GM12878 (cell line): ENCODE data around the gene LAMA4. TPM values are rescaled to one million over a fixed set of nuclear protein-coding genes. Genes with fewer than 3 reads are reported as not detected.
A peak's percentile ranks its signal among the peaks of the same experiment; 100 is the strongest.

Experiments used
- ATAC-seq: fragments of 200-7000 bp; cut with Tn5 transposase; 3 replicates; pipeline ENCODE4 v1.9.1; 2020; ENCODE audit warnings: mild to moderate bottlenecking, moderate library complexity
- BruUV-seq: library from RNA; stranded (reverse); fragments of 400-500 nt; replicated peaks from 2 replicates; lab custom pipeline; 2021; lab: Mats Ljungman, UMichigan
- CTCF ChIA-PET: fragments of 300-600 bp; sonication (Branson Sonifier 250); formaldehyde crosslinking; extraction: SDS; loops from one replicate; lab custom pipeline; 2021; ENCODE audit warnings: inconsistent platforms; lab: Yijun Ruan, JAX
- POLR2A ChIA-PET: fragments of 350-600 bp; formaldehyde crosslinking; extraction: SDS; loops from one replicate; lab custom pipeline; 2021; ENCODE audit warnings: inconsistent platforms; lab: Charles Lee
- RAD21 ChIA-PET: fragments of 300-600 bp; sonication (Branson Sonifier 250); formaldehyde crosslinking; loops from one replicate; lab custom pipeline; 2023; ENCODE audit warnings: antibody characterized with exemption; ENCODE audit not compliant: unreplicated experiment; lab: Charles Lee
- SMC1A ChIA-PET: fragments of 300-600 bp; sonication (Branson Sonifier 250); formaldehyde crosslinking; loops from one replicate; lab custom pipeline; 2023; ENCODE audit not compliant: unreplicated experiment, uncharacterized antibody; lab: Charles Lee
- DNase-seq: peaks from one replicate; pipeline ENCODE4 v3.0.0-alpha.2; 2011; ENCODE audit warnings: low read depth, low spot score
- FAIRE-seq: peaks from 3 replicates; lab custom pipeline; 2011; peaks lifted over from hg19 to GRCh38; lab: Jason Lieb, UNC
- H2AFZ ChIP-seq: 2 replicates; pipeline ENCODE4 v1.6.0; 2011; ENCODE audit warnings: low read depth, low read length, control low read depth; ENCODE audit not compliant: control insufficient read depth
- H3K27ac ChIP-seq: 2 replicates; pipeline ENCODE4 v1.5.1; 2011; ENCODE audit warnings: control low read depth; ENCODE audit not compliant: control insufficient read depth, insufficient read depth
- H3K27me3 ChIP-seq, 2 experiments: replicated peaks in 1 of 2; 2 replicates each; pipeline versions ENCODE4 v1.6.0 to v1.6.1; 2011; ENCODE audit warnings: low read length in 1 of 2; ENCODE audit not compliant: control insufficient read depth in 2 of 2, insufficient read depth in 2 of 2
- H3K36me3 ChIP-seq, 2 experiments: 2 replicates each; pipeline ENCODE4 v1.5.1; 2011; ENCODE audit warnings: low read length in 1 of 2; ENCODE audit not compliant: control insufficient read depth in 2 of 2, insufficient read depth in 2 of 2
- H3K4me1 ChIP-seq: 2 replicates; pipeline ENCODE4 v1.6.1; 2011; ENCODE audit warnings: mild to moderate bottlenecking, low read length, moderate library complexity, mixed read lengths; ENCODE audit not compliant: control insufficient read depth, insufficient read depth
- H3K4me2 ChIP-seq: 2 replicates; pipeline ENCODE4 v1.6.0; 2011; ENCODE audit warnings: control low read depth; ENCODE audit not compliant: control insufficient read depth, insufficient read depth
- H3K4me3 ChIP-seq: fragments of 200-600 bp; sonication (generic); 2 replicates; pipeline ENCODE4 v1.5.1; 2016
- H3K79me2 ChIP-seq: 2 replicates; pipeline ENCODE4 v1.6.0; 2011; ENCODE audit warnings: low read length; ENCODE audit not compliant: control insufficient read depth, insufficient read depth
- H3K9ac ChIP-seq: 2 replicates; pipeline ENCODE4 v1.8.0; 2011; ENCODE audit warnings: low read length, control low read depth, mixed read lengths; ENCODE audit not compliant: control insufficient read depth, insufficient read depth
- H3K9me3 ChIP-seq: replicated peaks from 3 replicates; pipeline ENCODE4 v1.5.1; 2011; ENCODE audit warnings: mild to moderate bottlenecking, low read length; ENCODE audit not compliant: control insufficient read depth, insufficient read depth
- H4K20me1 ChIP-seq: 2 replicates; pipeline ENCODE4 v1.6.0; 2011; ENCODE audit not compliant: control insufficient read depth, insufficient read depth
- BCL11A ChIP-seq: IDR thresholded peaks from 2 replicates; pipeline ENCODE4 v1.6.1; 2011; ENCODE audit warnings: low read depth, low read length
- BCL3 ChIP-seq: IDR thresholded peaks from 2 replicates; pipeline ENCODE4 v1.6.1; 2011; ENCODE audit warnings: borderline replicate concordance, low read depth, mild to moderate bottlenecking, moderate library complexity, low read length; ENCODE audit not compliant: insufficient read depth, poor library complexity, severe bottlenecking
- E2F4 ChIP-seq: IDR thresholded peaks from 2 replicates; pipeline ENCODE4 v1.6.1; 2012; ENCODE audit warnings: low read depth, low read length, improper control_type of control experiment
- IKZF1 ChIP-seq: fragments of 450-650 bp; conservative IDR thresholded peaks from 2 replicates; pipeline ENCODE4 v1.6.1; 2017; ENCODE audit warnings: antibody characterized with exemption, mild to moderate bottlenecking
- MEF2B ChIP-seq: fragments of 450-650 bp; IDR thresholded peaks from 2 replicates; pipeline ENCODE4 v1.6.1; 2018; ENCODE audit warnings: mild to moderate bottlenecking, moderate library complexity; ENCODE audit not compliant: partially characterized antibody, poor library complexity, severe bottlenecking
- POU2F2 ChIP-seq: IDR thresholded peaks from 3 replicates; pipeline ENCODE4 v1.6.1; 2011; ENCODE audit warnings: low read depth, mild to moderate bottlenecking, low read length, borderline replicate concordance
- PRDM15 ChIP-seq: fragments of 450-650 bp; formaldehyde crosslinking; IDR thresholded peaks from 2 replicates; pipeline ENCODE4 v1.4.0; 2020; ENCODE audit warnings: mild to moderate bottlenecking, moderate library complexity
- RELB ChIP-seq: fragments of 450-650 bp; IDR thresholded peaks from 2 replicates; pipeline ENCODE4 v1.6.1; 2017; ENCODE audit warnings: low read depth, mild to moderate bottlenecking, moderate library complexity
- SKIL ChIP-seq: fragments of 450-650 bp; IDR thresholded peaks from 2 replicates; pipeline ENCODE4 v1.6.1; 2017; ENCODE audit warnings: mild to moderate bottlenecking, low read depth, inconsistent platforms; ENCODE audit not compliant: poor library complexity, severe bottlenecking
- SMAD1 ChIP-seq: fragments of 450-650 bp; IDR thresholded peaks from 2 replicates; pipeline ENCODE4 v1.6.1; 2018; ENCODE audit warnings: mild to moderate bottlenecking, low read depth; ENCODE audit not compliant: partially characterized antibody
- WGBS: methylation state at CpG from one replicate; pipeline ENCODE4 v1.1.6; 2016; ENCODE audit warnings: low lambda C conversion rate; ENCODE audit not compliant: insufficient replicate concordance, insufficient coverage; ENCODE audit errors: missing lambda C conversion rate; 5-methylcytosine and 5-hydroxymethylcytosine counted together
- in situ Hi-C: fragments of 300-500 bp; cut with MboI; formaldehyde crosslinking; loops from 9 replicates; pipeline ENCODE4 v1.14.3; 2018; ENCODE audit warnings: mixed read lengths
- intact Hi-C: fragments of 100-400 bp; cut with micrococcal nuclease; formaldehyde crosslinking; loops from one replicate; pipeline ENCODE4 v1.14.2; 2022; ENCODE audit not compliant: unreplicated experiment
- polyA plus RNA-seq, 11 experiments: library from polyadenylated mRNA; depleted of rRNA in 4 of 11; unstranded in 6 of 11; stranded (reverse) in 5 of 11; fragments of >200 nt; fragmentation: Nextera tagmentation in 4 of 11; fragmentation: Illumina TruSeq in 1 of 11; extraction: Ambion mirVana in 4 of 11; extraction: Trizol in 1 of 11; gene quantifications; 1 replicate in 1 of 11; 2 replicates in 10 of 11; pipeline versions ENCODE4 v1.2.1 to v1.2.3, GENCODE V29; 2011 to 2016; ENCODE audit warnings: inconsistent platforms in 2 of 11, missing spikeins in 2 of 11, low read depth in 1 of 11
- total RNA-seq, 4 experiments: library from RNA; depleted of rRNA in 3 of 4; stranded (reverse); fragments of >200 nt in 3 of 4; fragmentation: Illumina TruSeq in 1 of 4; extraction: Trizol in 1 of 4; gene quantifications; 2 replicates each; pipeline versions ENCODE4 v1.2.1 to v1.2.3, GENCODE V29; 2013 to 2021

The LAMA4 gene
- total and polyA plus RNA-seq, 10 of the 15 experiments (the other 5 are each of a cell fraction or from before 2014, with no cell fraction given): 0.11 to 0.21 (median 0.14) TPM; not detected in 7

GRCh38 chr6:112202639-112203341 lies 51.6 kb downstream of the LAMA4 start:
- CTCF ChIA-PET: no interaction called here
- no peak overlapping the region for H3K4me3 ChIP-seq
- H3K79me2 ChIP-seq: no peaks in the 10 kb centered on the region
- no peak overlapping the region for H2AFZ ChIP-seq
- SMC1A ChIA-PET: interaction anchor here (1.5 kb wide), 1 partner anchor 23 kb away, joined by 4 read pairs; no protein-coding TSS in a partner anchor
- H3K36me3 ChIP-seq: no peaks in the 10 kb centered on the region
- H3K27me3 ChIP-seq: 0 out of 4 replicates have a peak, but pooled peaks cover 0 to 3% of the 10 kb centered on the region in 2 experiments
- no TSS peak for BruUV-seq
- H3K4me1 ChIP-seq: no peaks in the 10 kb centered on the region; the same call in 1 of the 2 replicates
- H3K9me3 ChIP-seq: no peaks in the 10 kb centered on the region; the same call in 2 of the 3 replicates
- H3K4me2 ChIP-seq: peak overlapping the region; percentile 33; the same call in 1 of the 2 replicates
- POLR2A ChIA-PET: no interaction called here
- no peaks in the 10 kb centered on the region for H4K20me1 ChIP-seq
- H3K9ac ChIP-seq: no peak overlapping the region
- in situ Hi-C loops (no loop called here), intact Hi-C loops (no loop called here)
- DNase-seq (peak; percentile 7), ATAC-seq (peak; percentile 94), FAIRE-seq (peak; percentile 7)
- H3K27ac ChIP-seq: no peak overlapping the region
- WGBS: 32% methylated on average over 12 of the region's 12 CpGs
- RAD21 ChIA-PET: interaction anchor here (2.7 to 3.0 kb wide), 2 partner anchors 22 to 105 kb away, joined by 11 to 13 read pairs; no protein-coding TSS in a partner anchor
- TF ChIP-seq PRDM15 (CRISPR knock-in tag) (no peak), RELB (no peak), SKIL (peak; percentile 34), IKZF1 (peak; percentile 29; the same call in 1 of the 2 replicates), POU2F2 (peak; percentile 67; the same call in 1 of the 3 replicates), SMAD1 (no peak), BCL3 (no peak), E2F4 (no peak), MEF2B (no peak), BCL11A (no peak)
